HG03095 (cell line): ENCODE measurements around the gene SLC27A4.
"Not testable (repeated sequence)": the region's sequence is repeated elsewhere in the genome, so short reads cannot be mapped to it uniquely, and the experiment has no call there.

Source experiments
- ATAC-seq: cut with Tn5 transposase; IDR thresholded peaks from one replicate; pipeline ENCODE4 v1.9.1; 2021; ENCODE audit warnings: moderate library complexity; ENCODE audit not compliant: unreplicated experiment

SLC27A4 gene

DNA sequence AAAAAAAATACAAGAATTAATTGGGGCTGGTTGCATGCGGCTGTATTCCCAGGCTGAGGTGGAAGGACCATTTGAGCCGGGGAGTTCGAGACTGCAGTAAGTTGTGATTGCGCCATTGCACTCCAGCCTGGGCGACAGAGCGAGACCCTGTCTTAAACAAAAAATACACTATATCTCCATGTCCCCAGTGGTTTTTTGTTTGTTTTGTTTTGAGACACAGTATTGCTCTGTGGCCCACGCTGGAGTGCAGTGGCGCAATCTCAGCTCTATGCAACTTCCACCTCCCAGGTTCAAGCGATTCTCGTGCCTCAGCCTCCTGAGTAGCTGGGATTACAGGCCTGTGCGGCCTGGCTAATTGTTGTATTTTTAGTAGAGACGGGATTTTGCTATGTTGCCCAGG, 16.5 kb upstream of the SLC27A4 start:
- no peak for ATAC-seq

GRCh38 chr9:128324401-128324800, 15.9 kb upstream of the SLC27A4 start:
- ATAC-seq: no peak

DNA sequence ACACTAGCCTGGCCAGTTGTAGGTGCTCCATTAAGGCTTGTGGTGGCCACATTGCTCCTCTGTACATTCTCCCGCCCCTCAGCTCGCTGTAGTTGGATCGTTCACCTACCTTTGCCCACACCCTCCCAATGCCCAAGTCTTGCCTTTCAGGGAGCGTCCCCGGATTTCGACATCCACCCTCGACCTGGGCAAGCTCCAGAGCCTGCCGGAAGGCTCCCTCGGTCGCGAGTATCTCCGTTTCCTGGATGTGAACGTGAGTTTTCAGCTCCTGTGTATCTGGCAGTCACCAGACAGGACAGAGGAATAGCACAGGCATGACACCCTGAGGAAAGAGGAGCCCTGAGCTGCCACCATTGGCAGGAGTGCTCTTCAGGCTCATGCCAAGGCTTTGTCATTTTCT, 14.7 kb upstream of the SLC27A4 start:
- ATAC-seq: no peak

DNA sequence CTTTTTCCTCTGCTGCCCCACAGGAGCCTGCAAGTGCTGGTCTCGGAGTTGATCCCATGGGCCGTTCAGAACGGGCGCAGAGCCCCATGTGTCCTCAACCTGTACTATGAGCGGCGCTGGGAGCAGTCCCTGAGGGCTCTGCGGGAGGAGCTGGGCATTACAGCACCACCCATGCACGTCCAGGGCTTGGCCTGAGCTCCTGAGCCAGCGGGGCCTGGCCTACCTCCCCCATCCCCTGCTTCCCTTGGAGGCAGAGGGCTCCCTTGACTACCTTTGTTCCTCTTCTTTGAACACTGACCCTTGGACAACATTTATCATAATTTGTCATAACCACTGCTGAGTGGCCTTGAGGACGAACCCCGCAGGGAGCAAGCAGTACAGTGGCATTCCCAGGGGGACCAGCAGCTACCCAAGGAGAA, 6.9 kb upstream of the SLC27A4 start:
- ATAC-seq: no peak

GRCh38 chr9:128335161-128335560, 5.2 kb upstream of the SLC27A4 start:
- no peak for ATAC-seq

GRCh38 chr9:128335914-128336313, 4.4 kb upstream of the SLC27A4 start:
- no peak for ATAC-seq

- no peak for ATAC-seq
Observed at GRCh38 chr9:128337936-128338335, 2.4 kb upstream of the SLC27A4 start.

DNA sequence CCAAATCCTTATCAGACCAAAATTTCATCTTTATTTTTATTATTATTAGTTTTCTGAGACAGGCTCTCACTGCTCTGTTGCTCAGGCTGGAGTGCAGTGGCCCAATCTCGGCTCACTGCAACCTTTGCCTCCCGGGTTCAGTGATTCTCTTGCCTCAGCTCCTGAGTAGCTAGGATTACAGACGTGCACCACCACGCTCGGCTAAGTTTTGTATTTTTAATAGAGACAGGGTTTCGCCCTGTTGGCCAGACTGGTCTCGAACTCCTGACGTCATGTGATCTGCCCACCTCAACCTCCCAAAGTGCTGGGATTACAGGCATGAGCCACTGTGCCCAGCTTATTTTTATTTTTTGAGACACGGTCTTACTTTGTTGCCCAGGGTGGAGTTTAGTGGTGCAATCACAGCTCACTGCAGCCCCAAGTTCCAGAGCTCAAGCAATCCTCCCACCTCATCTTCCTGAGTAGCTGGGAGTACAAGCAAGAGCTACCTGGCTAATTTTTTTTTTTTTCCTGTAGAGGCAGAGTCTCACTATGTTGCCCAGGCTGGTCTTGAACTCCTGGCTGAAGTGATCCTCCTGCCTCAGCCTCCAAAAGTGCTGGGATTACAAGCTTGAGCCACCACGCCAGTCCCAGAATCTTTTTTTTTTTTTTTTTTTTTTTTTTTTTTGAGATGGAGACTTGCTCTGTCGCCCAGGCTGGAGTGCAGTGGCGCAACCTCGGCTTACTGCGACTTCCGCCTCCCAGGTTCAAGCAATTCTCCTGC, 1.3 kb upstream of the SLC27A4 start:
- not testable (repeated sequence) for ATAC-seq

- ATAC-seq: peak; percentile 6
Observed at GRCh38 chr9:128340691-128341434, 536 bp downstream of the SLC27A4 start.

GRCh38 chr9:128341435-128341849, 1.1 kb downstream of the SLC27A4 start:
- no peak for ATAC-seq

GRCh38 chr9:128342971-128343680, 2.8 kb downstream of the SLC27A4 start:
- no peak for ATAC-seq

- no peak for ATAC-seq
Observed at GRCh38 chr9:128343855-128344254, 3.5 kb downstream of the SLC27A4 start.

- ATAC-seq: no peak
Observed at GRCh38 chr9:128344931-128345605, 4.7 kb downstream of the SLC27A4 start.

DNA sequence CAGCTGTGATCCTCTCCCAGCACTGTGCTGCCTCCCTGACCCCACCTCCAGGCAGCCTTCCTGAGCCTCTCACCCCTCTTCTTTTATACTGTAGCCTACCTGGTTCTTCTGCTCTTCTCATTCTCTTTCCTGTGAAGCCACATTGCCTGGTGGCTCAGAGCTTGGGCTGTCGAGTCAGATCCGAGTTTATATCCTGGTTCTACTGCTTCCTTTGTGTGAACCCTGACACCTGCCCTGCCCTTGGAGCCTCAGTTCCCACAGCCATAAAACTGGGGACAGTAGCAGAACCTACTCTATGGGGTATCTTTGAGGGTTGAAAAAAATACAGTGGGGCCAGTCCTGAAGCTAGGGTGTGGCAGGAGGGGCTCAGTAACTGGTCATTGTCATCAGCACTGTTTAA, 8.8 kb downstream of the SLC27A4 start:
- no peak for ATAC-seq

DNA sequence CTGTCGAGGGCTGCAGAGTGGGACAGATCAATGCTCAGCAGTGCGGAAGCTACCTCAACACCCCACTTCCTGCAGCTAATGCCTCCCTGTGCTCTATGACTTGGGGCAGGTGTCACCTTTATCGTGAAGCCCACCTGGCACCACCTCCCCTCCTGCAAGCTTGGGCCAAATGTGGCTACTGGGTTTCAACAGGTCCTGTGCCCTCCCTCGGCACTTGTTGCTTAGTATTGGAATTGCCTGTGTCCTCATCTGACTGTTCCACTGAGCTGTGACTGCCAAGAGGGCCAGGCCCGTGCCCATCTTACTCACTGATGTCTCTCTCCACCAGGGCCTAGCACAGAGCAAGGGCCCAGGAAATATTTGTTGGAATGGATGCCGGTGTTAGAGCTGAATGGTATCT, 9.4 kb downstream of the SLC27A4 start:
- no peak for ATAC-seq

- no peak for ATAC-seq
Observed at GRCh38 chr9:128355451-128355850, 15.1 kb downstream of the SLC27A4 start.

GRCh38 chr9:128358090-128358489, 17.8 kb downstream of the SLC27A4 start:
- no peak for ATAC-seq

DNA sequence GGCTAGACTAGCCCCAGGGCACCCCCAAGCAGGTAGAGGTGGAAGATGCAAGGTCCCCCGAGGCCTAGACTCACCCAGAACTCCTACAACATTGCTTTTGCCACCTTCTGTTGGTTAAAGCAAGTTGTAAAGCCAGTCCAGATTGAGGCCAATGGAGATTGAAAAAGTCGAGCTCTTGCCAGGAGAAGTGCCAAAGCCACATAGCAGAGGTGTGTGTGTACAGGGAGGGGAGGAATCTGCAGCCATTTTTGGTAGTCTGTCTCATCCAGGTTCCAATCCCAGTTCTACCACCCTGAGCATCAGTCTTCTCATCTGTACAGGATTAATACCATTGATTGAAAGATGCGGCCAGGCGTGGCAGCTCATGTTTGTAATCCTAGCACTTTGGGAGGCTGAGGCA, 18.5 kb downstream of the SLC27A4 start:
- ATAC-seq: no peak

- no peak for ATAC-seq
Observed at GRCh38 chr9:128360826-128361225, 20.5 kb downstream of the SLC27A4 start.

DNA sequence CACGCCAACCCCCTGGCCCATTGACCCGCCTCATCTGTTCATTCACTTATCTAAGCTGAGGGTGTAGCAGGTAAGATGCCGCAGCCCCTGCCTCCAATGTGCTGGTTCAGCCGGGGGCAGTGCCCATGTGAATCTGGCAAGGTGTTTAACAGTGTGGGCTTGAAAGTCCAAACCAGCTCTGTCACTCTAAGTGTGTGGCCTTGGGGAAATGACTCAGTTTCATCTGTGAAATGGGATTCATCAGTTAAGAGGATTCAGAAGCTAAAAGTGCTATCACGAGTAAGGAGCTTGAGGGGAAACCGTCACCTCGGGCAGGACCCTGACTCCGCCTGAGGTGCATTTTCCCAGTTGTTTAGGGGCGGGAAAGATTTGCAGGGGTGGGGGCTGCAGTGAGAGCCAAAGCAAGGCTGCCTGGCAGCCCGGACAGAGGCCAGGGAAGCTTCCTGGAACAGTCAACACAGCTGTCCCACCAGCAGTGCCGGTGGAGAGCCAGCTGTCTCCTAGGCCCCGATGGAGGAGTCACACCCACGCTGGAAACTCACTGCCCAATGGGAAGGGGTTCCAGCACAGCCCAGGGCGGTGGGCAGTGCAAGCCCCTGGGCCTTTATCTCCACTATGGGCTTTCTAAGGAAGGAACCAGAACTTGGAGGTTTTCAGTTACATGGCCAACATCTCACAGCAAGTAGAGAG, 21.1 kb downstream of the SLC27A4 start:
- no peak for ATAC-seq
